SHP77 treated with DMSO at 0.1 percent for 48 hours (cell line): ENCODE data around the gene CR1.
"Not testable (repeated sequence)": the region's sequence is repeated elsewhere in the genome, so short reads cannot be mapped to it uniquely, and the experiment has no call there.

Source experiments
- DNase-seq: peaks from one replicate; lab custom pipeline; 2025; lab: John Stamatoyannopoulos, UW

Gene CR1

DNA sequence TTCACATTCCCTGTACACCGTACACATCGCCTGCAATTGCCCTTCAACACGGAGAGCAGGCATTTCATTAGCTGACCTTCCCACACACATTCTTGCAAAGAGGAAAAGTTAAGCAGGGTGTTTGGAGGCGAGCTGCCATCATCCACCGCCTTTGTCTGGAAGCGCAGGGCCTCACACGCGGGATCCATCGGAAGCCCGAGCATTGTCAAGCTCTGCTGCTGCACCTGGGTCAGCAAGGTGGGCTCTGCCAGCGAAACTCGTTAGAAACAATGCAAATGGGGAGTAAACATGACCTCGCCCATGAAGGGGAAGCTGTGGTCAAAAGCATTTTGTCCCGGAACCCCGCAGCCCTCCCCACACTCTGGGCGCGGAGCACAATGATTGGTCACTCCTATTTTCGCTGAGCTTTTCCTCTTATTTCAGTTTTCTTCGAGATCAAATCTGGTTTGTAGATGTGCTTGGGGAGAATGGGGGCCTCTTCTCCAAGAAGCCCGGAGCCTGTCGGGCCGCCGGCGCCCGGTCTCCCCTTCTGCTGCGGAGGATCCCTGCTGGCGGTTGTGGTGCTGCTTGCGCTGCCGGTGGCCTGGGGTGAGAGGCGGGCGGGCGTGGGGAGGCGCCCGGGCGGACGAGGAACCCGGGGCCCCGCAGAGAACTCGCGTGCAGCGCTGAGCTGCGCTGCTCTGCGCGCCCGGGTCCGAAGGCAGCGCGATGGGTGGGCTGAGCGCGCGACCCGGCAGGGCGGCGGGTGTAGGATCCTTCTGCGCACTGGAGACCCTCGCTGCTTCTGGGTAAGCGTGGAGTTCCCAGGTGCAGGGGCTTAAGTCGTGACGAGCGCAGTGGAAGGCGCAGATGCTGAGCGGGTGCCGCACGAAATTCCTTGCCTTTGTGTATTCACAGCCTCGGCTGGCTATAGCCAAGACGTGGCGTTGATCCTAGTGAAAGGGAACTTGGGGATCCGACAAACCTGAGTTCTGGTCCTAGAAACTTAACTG lies at the start of gene CR1:
Gene CR1 (plus strand): TSS at position 357 of the 992 bp plus-strand sequence. CDS start 111 bp downstream, at position 468.
- no peak for DNase-seq

DNA sequence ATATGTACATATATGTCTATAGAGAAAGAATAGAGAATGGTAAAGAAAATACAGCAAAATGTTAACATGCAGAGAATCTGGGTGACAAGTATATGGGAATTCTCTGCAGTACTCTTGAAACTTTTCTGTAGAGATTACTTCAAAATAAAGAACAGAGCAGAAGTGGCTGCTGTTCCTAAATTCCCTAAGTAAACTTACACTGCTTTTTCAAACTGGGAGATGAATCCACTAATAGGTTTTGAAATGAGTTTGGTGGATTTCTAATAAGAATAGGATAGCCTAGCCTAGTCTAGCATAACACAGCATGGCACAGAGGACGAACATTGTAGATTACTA lies 42.3 kb upstream of the CR1 start:
- DNase-seq = no peak

DNA sequence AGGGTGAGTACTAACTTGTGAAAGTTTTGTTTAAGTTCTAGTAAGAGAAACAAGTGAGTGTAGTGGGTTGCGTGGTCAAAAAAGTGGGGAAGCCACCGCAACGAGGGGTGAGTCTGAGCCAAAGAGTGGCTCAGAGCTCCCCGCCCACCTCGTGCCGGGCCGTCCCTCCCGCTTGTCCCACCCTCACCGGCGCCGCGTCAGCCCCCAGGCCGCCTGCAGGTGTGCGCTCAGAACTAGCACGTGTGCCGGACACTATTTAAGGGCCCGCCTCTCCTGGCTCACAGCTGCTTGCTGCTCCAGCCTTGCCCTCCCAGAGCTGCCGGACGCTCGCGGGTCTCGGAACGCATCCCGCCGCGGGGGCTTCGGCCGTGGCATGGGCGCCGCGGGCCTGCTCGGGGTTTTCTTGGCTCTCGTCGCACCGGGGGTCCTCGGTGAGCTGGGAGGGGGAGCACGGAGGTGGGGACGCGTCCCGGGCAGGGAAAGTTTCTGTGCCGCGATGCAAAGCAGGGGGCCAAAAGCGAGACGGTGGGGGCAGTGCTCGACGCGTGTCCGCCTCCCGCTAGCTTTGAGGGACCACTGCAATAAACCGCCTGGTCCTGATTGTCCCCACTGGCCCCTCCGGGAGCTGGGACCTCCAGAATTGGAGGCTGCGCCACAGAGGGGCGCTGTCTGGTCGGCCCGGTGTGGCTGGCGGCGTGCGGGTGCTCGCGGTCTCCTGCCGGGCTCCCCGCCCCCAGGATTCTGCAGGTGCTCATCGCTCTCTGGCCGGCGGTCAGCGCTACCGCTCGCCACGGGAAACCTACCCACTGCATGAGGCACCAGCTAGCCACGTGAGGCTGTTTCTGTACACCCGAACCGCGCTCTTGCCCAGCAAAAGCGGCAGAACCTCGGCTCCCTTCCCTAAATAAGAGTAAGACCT lies 41.7 kb upstream of the CR1 start, which contains the start of gene CR2:
Gene CR2 (plus strand): TSS at position 283 of the 919 bp plus-strand sequence. CDS start 91 bp downstream, at position 374.
- no peak for DNase-seq

DNA sequence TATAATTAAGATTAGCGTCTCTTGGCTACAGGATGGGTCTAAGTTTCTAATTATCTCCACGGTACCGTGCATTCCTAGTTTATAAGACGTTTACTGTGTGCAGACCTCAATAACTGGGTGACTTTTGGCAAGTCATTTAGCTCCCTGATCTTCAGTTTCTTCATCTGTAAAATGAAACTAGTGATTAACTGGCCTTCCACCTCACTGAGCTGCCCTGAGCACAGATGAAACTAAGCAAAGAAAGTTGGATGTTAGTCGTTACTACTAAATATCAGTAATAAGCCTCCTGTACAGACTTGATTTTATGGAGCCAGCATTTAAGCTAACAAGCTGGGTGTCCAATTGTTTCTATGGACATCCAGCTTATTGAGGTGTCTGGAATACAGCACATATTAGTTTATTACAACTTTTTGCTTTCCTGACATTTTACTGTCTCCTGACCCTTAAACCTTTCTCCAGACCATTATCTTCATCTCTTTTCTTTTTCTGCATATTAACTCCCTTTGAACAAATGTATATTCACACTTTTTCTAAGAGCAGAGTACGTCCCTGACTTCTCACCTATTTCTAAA lies 40.7 kb upstream of the CR1 start:
- no peak for DNase-seq

DNA sequence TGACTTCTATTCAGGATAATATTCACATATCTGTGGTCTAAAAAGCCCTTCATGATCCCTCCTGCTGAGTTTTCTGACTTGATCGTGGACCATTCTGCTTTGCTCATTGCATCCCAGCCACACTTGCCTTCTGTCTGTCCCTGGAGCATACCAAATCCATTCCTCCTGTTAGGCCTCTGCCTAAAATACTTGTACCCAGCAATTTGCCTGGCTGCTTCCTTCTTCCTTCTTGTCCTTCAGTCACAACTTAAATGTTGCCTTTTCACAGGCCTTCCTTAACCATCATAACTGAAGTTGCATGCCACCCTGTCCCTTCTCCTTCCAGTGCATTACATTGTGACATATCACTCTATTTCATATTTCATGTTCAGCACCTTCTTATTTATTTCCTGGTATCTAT lies 37.5 kb upstream of the CR1 start:
- no peak for DNase-seq

DNA sequence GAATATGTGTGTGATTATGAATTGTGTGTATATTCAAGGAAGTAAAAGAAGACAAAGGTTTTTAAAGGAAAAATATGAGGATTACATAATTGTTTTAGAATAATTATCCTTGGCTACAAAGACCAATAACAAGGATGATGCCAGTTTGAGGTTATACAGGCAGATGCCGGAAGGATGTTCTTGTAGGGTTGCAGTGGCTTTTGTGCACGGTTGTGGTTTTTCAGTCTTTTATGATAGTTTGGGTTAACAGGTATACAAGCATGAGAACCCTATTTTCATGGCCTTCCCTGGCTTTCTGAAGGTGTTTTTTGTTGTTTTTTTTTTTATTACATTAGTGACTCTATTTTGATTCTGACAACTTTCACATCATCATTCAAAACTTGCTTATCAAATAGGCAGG lies 36.9 kb upstream of the CR1 start:
- no peak for DNase-seq

DNA sequence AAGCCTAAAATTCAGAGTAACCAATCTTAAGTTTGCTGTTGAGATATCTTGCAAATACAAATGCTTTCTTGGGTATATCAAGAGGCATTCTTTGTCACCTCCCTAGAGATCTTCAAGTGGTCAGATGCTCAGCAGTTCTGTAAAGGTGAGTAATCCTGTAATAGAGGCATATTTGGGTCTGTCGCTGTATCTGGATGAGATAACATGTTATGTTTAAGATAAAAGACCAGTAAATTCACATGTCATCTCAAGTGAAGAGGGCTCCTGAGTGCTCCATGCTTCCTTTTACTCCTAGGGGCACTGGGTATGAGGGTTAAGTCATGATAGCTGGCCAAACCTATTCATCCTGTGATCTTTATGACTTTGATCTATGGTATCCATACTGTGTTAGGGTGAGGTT lies 34.3 kb upstream of the CR1 start:
- no peak for DNase-seq

DNA sequence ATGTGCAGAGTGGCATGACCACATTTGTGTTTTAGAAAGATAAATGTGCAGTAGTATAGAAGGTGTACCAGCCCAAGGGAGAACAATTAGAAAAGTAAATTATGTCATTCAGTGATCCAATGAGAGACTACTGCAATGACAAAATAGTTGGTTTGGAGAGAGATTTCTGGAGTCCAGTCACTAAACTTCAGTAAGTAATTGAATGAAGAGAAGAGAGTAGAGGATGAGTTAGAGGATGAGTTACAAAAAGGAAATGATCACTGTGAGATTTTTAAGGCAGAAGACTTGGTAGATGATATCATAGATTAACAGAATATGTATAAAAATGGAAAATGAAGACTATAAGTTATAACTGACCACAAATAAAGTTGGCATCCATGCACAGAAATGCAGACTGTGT lies 33.4 kb upstream of the CR1 start:
- DNase-seq = no peak

DNA sequence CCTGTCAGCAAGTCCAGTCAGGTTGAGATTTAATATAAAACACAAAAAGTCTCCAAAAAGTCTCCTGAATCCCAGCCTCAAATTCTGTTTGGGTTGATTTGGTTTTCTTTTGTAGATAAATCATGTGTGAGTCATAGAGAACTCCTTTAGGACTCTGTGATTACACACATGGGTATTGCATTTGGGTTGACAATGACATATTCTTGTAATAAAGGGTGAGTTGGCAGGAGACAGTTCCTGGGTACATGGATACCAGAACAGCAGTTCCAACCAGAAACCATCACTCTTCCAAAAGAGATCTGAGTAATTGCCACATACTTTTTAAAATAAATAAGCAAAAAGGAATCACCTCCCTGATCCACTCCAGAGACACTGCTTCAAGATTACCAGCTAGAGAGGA lies 32.9 kb upstream of the CR1 start:
- DNase-seq = no peak

DNA sequence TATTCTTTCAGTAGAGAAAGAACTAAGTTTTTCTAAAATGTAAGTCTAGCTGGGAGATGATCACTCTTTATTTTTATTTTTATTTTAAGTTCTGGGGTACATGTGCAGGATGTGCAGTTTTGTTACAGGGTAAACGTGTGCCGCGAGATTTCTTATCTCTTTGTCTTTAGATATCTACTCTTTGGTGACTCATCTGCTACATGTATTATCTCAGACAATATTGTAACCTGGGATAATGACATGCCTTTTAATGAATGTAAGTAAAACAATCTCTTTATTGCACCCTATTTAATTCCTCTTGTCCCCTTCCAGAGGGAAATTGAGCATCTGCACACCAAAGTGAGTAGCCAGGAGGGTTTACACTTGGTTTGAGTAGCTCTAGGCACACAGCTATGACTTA lies 32.4 kb upstream of the CR1 start:
- no peak for DNase-seq

DNA sequence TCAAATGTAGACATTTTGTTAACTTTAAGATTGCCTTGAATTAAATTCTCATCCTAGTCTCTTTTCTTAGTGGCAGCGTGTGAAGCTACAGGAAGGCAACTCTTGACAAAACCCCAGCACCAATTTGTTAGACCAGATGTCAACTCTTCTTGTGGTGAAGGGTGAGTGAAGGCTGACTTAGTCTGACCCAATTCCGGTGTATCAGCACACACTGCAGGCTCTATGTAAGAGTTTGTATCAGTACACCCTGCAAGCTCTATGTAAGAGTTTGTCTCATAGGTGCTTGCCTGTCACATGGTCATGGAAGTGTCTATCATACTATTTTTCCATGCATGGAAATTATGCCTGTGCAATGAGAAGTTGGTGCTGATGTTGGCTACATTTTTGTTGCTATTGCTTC lies 25.0 kb upstream of the CR1 start:
- no peak for DNase-seq

DNA sequence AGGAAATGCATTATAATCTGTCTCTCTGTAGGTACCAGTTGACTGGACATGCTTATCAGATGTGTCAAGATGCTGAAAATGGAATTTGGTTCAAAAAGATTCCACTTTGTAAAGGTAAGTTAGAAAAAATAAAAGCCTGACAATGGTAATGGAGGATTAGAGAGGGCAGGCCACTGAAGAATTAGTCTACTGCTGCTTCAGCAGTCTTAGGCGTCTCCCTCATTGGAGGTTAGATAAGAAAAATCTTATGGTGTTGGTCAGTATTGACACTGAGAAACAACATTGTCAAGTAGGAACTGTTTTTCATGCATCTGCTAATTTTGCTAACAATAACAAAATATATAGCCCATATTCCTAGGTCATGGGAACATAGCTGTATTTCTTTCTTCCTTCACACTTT lies 21.7 kb upstream of the CR1 start:
- DNase-seq = no peak

DNA sequence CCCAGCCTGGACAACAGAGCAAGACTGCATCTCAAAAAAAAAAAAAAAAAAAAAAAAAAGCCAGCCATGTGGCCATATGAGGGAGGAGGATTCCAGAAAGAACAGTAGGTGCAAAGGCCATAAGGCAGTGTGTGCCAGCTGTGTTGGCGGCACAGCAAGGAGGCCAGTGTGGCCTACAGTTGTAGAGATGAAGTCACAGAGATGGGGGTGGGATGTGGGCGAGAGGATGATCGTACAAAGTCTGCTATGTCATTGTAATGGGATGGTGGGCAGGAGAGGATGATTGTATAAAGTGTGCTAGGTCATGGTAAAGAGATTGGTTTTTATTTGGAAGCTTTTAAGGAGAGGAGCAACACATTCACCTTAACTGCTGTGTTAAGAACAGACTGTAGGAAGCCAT lies 9.8 kb upstream of the CR1 start:
- no peak for DNase-seq

DNA sequence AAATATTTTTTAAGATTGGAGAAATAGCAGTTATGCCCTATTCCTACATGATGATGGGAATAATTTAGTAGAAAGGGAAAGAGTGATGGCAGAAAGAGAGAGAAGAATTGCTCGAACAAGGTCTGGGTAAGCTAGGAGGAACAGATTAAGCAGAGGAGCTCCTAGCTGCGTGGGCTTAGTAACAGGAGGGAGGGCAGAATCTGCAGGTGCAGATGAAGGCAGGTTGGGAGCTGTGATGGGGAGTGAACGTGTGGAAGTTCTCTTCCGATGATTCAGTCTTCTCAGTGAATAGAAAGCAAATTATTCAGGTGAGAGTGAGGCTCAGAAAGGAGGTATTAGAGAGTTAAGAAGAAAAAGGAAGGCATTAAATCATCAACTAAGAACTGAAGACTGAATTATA lies 8.3 kb upstream of the CR1 start:
- DNase-seq = no peak

DNA sequence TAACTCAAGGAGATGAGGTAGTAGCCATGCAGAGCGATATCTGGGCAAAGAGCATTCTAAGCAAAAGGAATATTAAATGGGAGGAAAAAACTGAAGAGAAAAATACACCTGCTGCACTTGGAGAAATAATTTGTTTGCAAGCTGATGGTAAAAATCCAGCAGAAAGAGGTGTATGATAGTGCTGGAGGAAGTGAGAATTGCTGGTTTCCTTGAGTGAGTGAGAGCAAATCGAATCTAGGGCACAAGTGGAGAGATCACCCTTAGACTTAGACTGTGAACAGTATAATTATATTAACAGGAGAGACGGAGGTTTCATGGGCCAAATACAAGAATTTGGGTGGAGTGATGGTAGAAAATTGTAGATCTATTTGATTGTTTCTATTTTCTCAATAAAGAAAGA lies 2.7 kb upstream of the CR1 start:
- no peak for DNase-seq

DNA sequence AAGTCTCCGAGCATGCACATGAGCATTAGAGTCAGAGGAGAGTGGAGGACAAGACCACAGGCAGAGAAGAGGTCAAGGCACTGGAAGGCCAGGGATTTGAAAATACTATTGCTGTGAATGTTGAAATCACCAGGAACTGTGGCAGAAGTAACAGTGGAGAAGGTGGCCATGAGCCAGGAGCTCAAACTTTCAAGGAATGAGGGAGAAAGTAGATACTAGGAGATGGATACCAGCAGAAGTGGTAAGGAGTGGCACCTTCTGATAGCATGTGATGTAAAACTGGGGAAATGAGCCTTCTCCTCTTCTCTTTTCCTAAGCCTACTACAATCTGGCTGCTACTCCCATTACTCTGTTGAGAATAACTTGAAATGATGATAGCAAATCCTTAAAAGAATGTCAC lies 1.8 kb upstream of the CR1 start:
- no peak for DNase-seq

DNA sequence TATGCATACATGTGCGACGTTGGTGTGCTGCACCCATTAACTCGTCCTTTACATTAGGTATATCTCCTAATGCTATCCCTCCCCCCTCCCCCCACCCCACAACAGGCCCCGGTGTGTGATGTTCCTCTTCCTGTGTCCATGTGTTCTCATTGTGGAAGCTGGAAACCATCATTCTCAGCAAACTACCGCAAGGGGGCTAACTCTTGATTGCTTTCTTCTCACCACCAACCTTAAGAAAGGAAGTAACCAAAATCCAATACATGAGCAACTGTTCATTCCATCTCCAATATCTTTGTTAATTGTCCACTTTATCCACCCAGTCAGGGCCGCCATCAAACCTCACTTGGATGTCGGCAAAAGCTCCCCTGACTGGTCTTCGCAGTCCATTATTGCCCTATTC lies 676 bp upstream of the CR1 start:
- DNase-seq = not testable (repeated sequence)

DNA sequence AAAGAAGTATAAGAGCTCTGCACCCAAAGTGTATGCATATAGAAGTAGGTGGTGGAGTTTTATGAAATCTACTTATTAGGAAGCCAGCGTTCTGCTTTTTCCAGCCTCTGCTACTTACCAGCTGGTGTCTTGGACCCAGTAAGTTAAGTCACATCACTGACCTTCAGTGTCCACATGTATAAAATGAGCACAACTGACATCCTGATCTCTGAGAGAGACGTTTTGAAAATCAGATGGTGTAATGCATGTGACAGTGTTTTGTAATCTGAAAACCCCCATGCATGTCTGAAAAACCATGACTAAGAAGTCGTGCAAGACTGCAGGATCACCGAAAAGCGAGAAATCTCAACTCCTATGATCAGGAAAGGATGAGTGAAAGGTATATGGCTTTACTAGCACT lies 2.0 kb downstream of the CR1 start:
- DNase-seq = no peak

DNA sequence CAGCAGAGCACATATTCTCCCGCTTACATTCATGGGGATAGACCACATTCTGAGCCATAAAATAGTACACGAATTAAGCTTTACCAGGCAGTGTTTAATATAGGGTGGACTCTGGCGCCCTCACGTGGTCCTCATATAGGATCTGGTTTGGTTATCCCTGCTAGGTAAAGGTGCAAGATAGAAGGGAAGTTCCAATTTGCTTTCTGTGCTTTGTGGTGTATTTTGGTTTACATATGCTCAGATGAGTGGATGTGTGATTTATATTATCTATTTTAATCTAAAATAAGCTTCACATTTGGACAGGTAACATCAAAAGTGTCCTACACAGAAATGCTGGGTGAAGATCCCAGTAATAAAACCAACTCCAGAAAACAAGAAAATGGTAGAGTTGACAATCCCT lies 3.6 kb downstream of the CR1 start:
- DNase-seq = peak; percentile 32

DNA sequence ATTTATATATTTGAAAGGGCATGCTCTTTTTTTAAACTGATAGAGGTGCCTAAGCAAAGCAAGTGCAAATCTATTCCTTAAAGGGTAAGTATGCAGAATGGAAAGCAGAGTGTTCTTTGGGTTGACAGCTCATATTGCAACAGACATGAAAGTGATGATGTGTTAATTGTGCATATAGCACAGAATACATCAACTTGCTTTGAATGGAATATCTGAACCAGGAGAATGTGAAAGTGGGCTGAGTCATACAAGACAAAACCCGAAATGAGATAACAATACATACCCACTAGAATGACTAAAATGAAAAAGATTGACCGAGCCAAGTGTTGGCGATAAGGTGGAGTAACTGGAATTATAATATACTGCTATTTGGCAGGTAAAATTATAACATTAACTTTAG lies 4.3 kb downstream of the CR1 start:
- no peak for DNase-seq

DNA sequence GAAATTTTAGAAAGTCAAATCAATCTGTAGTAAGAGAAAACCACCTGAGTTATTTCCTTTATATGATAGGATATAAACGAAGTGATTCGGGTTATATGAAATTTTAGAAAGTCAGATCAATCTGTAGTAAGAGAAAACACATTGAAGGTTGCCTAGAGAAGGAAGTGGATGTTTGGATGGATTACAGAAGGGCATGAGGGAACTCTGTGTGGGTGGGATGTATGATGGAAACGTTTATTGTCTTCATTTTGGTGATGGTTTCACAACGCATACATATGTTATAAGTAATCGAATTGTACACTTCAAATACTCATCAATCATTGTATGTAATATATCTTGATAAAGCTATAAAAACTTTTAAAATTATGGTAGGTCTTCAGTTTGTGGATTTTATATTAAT lies 5.1 kb downstream of the CR1 start:
- no peak for DNase-seq

DNA sequence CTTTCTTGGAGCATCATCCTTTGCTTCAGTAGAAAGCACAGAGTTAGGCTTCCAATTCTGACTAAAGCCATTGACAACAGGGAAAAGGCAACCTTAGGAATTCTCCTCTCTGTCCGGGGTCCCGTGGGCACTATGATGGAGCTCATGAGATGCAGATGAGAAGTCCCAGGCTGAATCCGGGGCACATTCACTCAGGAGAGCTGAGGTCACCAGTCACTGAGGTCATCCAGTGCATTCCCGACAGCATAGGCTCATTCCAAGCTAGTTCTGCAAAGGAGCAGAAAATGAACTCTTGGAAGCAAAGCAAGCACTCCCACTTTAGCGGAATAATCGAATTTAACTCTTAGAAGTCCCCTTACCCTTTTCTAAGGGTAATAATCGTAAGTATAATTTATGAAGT lies 6.8 kb downstream of the CR1 start:
- DNase-seq = no peak

DNA sequence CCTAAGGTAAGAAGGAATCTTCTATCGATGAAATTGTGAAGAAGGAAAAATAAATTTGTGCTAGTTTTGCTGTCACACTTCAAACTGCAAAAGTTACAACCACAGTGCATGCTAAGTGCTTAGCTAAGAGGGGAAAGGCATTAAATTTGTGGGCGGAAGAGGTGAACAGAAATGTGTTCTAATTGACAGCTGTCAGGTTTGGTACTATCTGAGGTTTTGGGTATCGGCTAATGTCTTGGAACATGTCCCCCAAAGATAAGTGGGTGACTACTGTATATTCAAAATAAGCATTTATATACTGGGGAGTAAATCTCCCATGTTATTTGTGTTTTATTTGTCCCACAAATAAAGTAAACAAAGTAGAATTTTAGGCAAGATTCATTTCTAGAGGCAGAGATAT lies 8.0 kb downstream of the CR1 start:
- DNase-seq = no peak
